ENCODE results near the gene FLNB. TPM values are rescaled to one million over a fixed set of nuclear protein-coding genes. Genes with fewer than 3 reads are reported as not detected.

FLNB gene, protein sequence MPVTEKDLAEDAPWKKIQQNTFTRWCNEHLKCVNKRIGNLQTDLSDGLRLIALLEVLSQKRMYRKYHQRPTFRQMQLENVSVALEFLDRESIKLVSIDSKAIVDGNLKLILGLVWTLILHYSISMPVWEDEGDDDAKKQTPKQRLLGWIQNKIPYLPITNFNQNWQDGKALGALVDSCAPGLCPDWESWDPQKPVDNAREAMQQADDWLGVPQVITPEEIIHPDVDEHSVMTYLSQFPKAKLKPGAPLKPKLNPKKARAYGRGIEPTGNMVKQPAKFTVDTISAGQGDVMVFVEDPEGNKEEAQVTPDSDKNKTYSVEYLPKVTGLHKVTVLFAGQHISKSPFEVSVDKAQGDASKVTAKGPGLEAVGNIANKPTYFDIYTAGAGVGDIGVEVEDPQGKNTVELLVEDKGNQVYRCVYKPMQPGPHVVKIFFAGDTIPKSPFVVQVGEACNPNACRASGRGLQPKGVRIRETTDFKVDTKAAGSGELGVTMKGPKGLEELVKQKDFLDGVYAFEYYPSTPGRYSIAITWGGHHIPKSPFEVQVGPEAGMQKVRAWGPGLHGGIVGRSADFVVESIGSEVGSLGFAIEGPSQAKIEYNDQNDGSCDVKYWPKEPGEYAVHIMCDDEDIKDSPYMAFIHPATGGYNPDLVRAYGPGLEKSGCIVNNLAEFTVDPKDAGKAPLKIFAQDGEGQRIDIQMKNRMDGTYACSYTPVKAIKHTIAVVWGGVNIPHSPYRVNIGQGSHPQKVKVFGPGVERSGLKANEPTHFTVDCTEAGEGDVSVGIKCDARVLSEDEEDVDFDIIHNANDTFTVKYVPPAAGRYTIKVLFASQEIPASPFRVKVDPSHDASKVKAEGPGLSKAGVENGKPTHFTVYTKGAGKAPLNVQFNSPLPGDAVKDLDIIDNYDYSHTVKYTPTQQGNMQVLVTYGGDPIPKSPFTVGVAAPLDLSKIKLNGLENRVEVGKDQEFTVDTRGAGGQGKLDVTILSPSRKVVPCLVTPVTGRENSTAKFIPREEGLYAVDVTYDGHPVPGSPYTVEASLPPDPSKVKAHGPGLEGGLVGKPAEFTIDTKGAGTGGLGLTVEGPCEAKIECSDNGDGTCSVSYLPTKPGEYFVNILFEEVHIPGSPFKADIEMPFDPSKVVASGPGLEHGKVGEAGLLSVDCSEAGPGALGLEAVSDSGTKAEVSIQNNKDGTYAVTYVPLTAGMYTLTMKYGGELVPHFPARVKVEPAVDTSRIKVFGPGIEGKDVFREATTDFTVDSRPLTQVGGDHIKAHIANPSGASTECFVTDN (N-terminal part only)
- total RNA-seq, result 472 and 614 TPM in 2 replicates

GRCh38 chr3:58008141-58009025 is at the start of gene FLNB:
FLNB (plus strand) TSS chr3:58008422; CDS start chr3:58008565, 143 bp downstream.

GRCh38 chr3:58210761-58211460 is 202.7 kb downstream of the FLNB start, which contains the start of gene DNASE1L3:
DNASE1L3 (minus strand) TSS chr3:58210972; CDS start chr3:58210906, 66 bp downstream.

Other genes starting within 250 kb of the FLNB start
- 0.43 and 0.48 TPM in 2 replicates for gene DNASE1L3, start 202.6 kb downstream of the FLNB start, total RNA-seq
- gene ABHD6, start 229.4 kb downstream of the FLNB start, total RNA-seq, result 11.7 and 11.8 TPM in 2 replicates